Left hindlimb (tissue), 1 donor: ENCODE data around the gene UBR2.
"Not testable (repeated sequence)": the region's sequence is repeated elsewhere in the genome, so short reads cannot be mapped to it uniquely, and the experiment has no call there.

Source experiments
- DNase-seq: peaks from one replicate; pipeline ENCODE4 v3.0.0-alpha.2; 2018

Gene UBR2

GRCh38 chr6:42555477-42556457, 8.1 kb upstream of the UBR2 start:
- no peak for DNase-seq

GRCh38 chr6:42556462-42556861, 7.4 kb upstream of the UBR2 start:
- DNase-seq, result no peak

GRCh38 chr6:42559276-42559675, 4.6 kb upstream of the UBR2 start:
- DNase-seq, result not testable (repeated sequence)

- no peak for DNase-seq
Observed at GRCh38 chr6:42561986-42562385, 1.8 kb upstream of the UBR2 start.

GRCh38 chr6:42562788-42563405, 932 bp upstream of the UBR2 start:
- no peak for DNase-seq

GRCh38 chr6:42564506-42564825, 637 bp downstream of the UBR2 start:
- DNase-seq, result no peak

- DNase-seq, result no peak
Observed at GRCh38 chr6:42565823-42566613, 2.2 kb downstream of the UBR2 start.

- no peak for DNase-seq
Observed at GRCh38 chr6:42566614-42567208, 2.9 kb downstream of the UBR2 start.

GRCh38 chr6:42567237-42567636, 3.4 kb downstream of the UBR2 start:
- not testable (repeated sequence) for DNase-seq

- no peak for DNase-seq
Observed at GRCh38 chr6:42569102-42570028, 5.5 kb downstream of the UBR2 start.

- no peak for DNase-seq
Observed at GRCh38 chr6:42571611-42572342, 7.9 kb downstream of the UBR2 start.

GRCh38 chr6:42572523-42572922, 8.7 kb downstream of the UBR2 start:
- DNase-seq, result no peak

- not testable (repeated sequence) for DNase-seq
Observed at GRCh38 chr6:42576538-42576937, 12.7 kb downstream of the UBR2 start.

GRCh38 chr6:42598300-42598699, 34.5 kb downstream of the UBR2 start:
- no peak for DNase-seq

GRCh38 chr6:42599558-42599957, 35.7 kb downstream of the UBR2 start:
- DNase-seq, result no peak

- DNase-seq, result no peak
Observed at GRCh38 chr6:42604150-42604549, 40.3 kb downstream of the UBR2 start.

- not testable (repeated sequence) for DNase-seq
Observed at GRCh38 chr6:42604699-42605098, 40.9 kb downstream of the UBR2 start.

GRCh38 chr6:42610416-42610815, 46.6 kb downstream of the UBR2 start:
- DNase-seq, result no peak

GRCh38 chr6:42615518-42615917, 51.7 kb downstream of the UBR2 start:
- no peak for DNase-seq

GRCh38 chr6:42616716-42617115, 52.9 kb downstream of the UBR2 start:
- no peak for DNase-seq

GRCh38 chr6:42618105-42618504, 54.3 kb downstream of the UBR2 start:
- DNase-seq, result no peak
